ENCODE results near the gene DNAH11.
"Not testable (repeated sequence)": the region's sequence is repeated elsewhere in the genome, so short reads cannot be mapped to it uniquely, and the experiment has no call there.

DNAH11 gene

GRCh38 chr7:21653623-21654022 is 110.8 kb downstream of the DNAH11 start:
- in situ Hi-C loops (cut with MboI; ENCODE audit: low sequenced_read_pairs, unreplicated experiment): no loop called here
- DNase-seq (ENCODE audit: low spot score): no peak
- no peak for TF ChIP-seq CTCF (IDR thresholded peaks at IDR 0.05; ENCODE audit: borderline replicate concordance, control extremely low read depth, extremely low read depth, insufficient read depth, missing control alignments)

- DNase-seq (ENCODE audit: low spot score): no peak
- in situ Hi-C loops (cut with MboI; ENCODE audit: low sequenced_read_pairs, unreplicated experiment): no loop called here
- no peak for TF ChIP-seq CTCF (IDR thresholded peaks at IDR 0.05; ENCODE audit: borderline replicate concordance, control extremely low read depth, extremely low read depth, insufficient read depth, missing control alignments)
These were observed 113.2 kb downstream of the DNAH11 start for GRCh38 chr7:21656081-21656480.

GRCh38 chr7:21656796-21657195 is 114.0 kb downstream of the DNAH11 start:
- DNase-seq (ENCODE audit: low spot score): no peak
- in situ Hi-C loops (cut with MboI; ENCODE audit: low sequenced_read_pairs, unreplicated experiment): no loop called here
- no peak for TF ChIP-seq CTCF (IDR thresholded peaks at IDR 0.05; ENCODE audit: borderline replicate concordance, control extremely low read depth, extremely low read depth, insufficient read depth, missing control alignments)

- in situ Hi-C loops (cut with MboI; ENCODE audit: low sequenced_read_pairs, unreplicated experiment): no loop called here
- TF ChIP-seq CTCF (IDR thresholded peaks at IDR 0.05; ENCODE audit: borderline replicate concordance, control extremely low read depth, extremely low read depth, insufficient read depth, missing control alignments): no peak
- no peak for DNase-seq (ENCODE audit: low spot score)
These were observed 127.7 kb downstream of the DNAH11 start for GRCh38 chr7:21670496-21670895.

- peak; percentile 22 for DNase-seq (ENCODE audit: low spot score)
- in situ Hi-C loops (cut with MboI; ENCODE audit: low sequenced_read_pairs, unreplicated experiment): no loop called here
- TF ChIP-seq CTCF (IDR thresholded peaks at IDR 0.05; ENCODE audit: borderline replicate concordance, control extremely low read depth, extremely low read depth, insufficient read depth, missing control alignments): no peak
These were observed 129.0 kb downstream of the DNAH11 start for GRCh38 chr7:21671859-21672258.

GRCh38 chr7:21675255-21675654 is 132.4 kb downstream of the DNAH11 start:
- TF ChIP-seq CTCF (IDR thresholded peaks at IDR 0.05; ENCODE audit: borderline replicate concordance, control extremely low read depth, extremely low read depth, insufficient read depth, missing control alignments): no peak
- no peak for DNase-seq (ENCODE audit: low spot score)
- in situ Hi-C loops (cut with MboI; ENCODE audit: low sequenced_read_pairs, unreplicated experiment): no loop called here

- no peak for DNase-seq (ENCODE audit: low spot score)
- no peak for TF ChIP-seq CTCF (IDR thresholded peaks at IDR 0.05; ENCODE audit: borderline replicate concordance, control extremely low read depth, extremely low read depth, insufficient read depth, missing control alignments)
- in situ Hi-C loops (cut with MboI; ENCODE audit: low sequenced_read_pairs, unreplicated experiment): no loop called here
These were observed 147.9 kb downstream of the DNAH11 start for GRCh38 chr7:21690705-21691104.

- DNase-seq (ENCODE audit: low spot score); in situ Hi-C loops (cut with MboI; ENCODE audit: low sequenced_read_pairs, unreplicated experiment): not testable (repeated sequence)
These were observed 148.3 kb downstream of the DNAH11 start for GRCh38 chr7:21691146-21691545.

- in situ Hi-C loops (cut with MboI; ENCODE audit: low sequenced_read_pairs, unreplicated experiment): not testable (repeated sequence)
These were observed 157.7 kb downstream of the DNAH11 start for GRCh38 chr7:21700587-21700986.

More at GRCh38 chr7:21700587-21700986, 157.7 kb downstream of the DNAH11 start:
- DNase-seq (ENCODE audit: low spot score): not testable (repeated sequence)
